ENCODE results near the gene CEP89. TPM values are rescaled to one million over a fixed set of nuclear protein-coding genes. Genes with fewer than 3 reads are reported as not detected.

CEP89 gene
- total and polyA plus RNA-seq, 10 donors = 5.9 to 16.0 (median 10.7) TPM

- H3K27ac ChIP-seq = no peak overlapping the region
- H3K27me3 ChIP-seq (replicated peaks in 1 of 7) = peaks cover 0 to 4% (median 0%) of the 10 kb centered on the region in 7 donors
- intact Hi-C loops (cut with DNase I; ENCODE audit: low total_unique reads) = no loop called here
- 79 to 83% (median 81%) methylated on average over 8 of the region's 8 CpGs for WGBS, 5 donors
- no peak for TF ChIP-seq POLR2AphosphoS5 (IDR thresholded peaks at IDR 0.05)
- no peak for TF ChIP-seq POLR2A (IDR thresholded peaks at IDR 0.05)
- no peak for TF ChIP-seq CTCF (IDR thresholded peaks at IDR 0.05 in 8 of 11, conservative IDR thresholded peaks at IDR 0.05 in 3 of 11)
- peaks cover 0 to under 1% (median 0%) of the 10 kb centered on the region in 6 donors for H3K4me1 ChIP-seq
- no peak for DNase-seq
- no peaks in the 10 kb centered on the region for H3K36me3 ChIP-seq
- no peak overlapping the region for H3K4me3 ChIP-seq
- H3K9me3 ChIP-seq = peaks cover 0 to 4% (median 0%) of the 10 kb centered on the region in 8 donors
These were observed 141.3 kb downstream of the CEP89 start for GRCh38 chr19:32830231-32831014.

- Histone ChIP-seq H3K4me1 (peaks cover 0 to 6% (median 0%) of the 10 kb centered on the region in 6 donors), H3K4me3 (no peak overlapping the region), H3K36me3 (no peaks in the 10 kb centered on the region), H3K27me3 (replicated peaks in 1 of 7) (peaks cover 0 to 5% (median 0%) of the 10 kb centered on the region in 7 donors), H3K27ac (no peak overlapping the region), H3K9me3 (peaks cover 0 to 4% (median 0%) of the 10 kb centered on the region in 8 donors)
- no peak for TF ChIP-seq POLR2AphosphoS5 (IDR thresholded peaks at IDR 0.05)
- no peak for TF ChIP-seq POLR2A (IDR thresholded peaks at IDR 0.05)
- no peak for TF ChIP-seq CTCF (IDR thresholded peaks at IDR 0.05 in 8 of 11, conservative IDR thresholded peaks at IDR 0.05 in 3 of 11)
- no peak for DNase-seq
- intact Hi-C loops (cut with DNase I; ENCODE audit: low total_unique reads) = no loop called here
- WGBS, 5 donors = 87 to 91% (median 89%) methylated on average over 10 of the region's 10 CpGs
These were observed 142.3 kb downstream of the CEP89 start for GRCh38 chr19:32829345-32829896.

GRCh38 chr19:32828643-32829344 lies 143.0 kb downstream of the CEP89 start:
- intact Hi-C loops (cut with DNase I; ENCODE audit: low total_unique reads) = no loop called here
- no peak overlapping the region for H3K27ac ChIP-seq
- no peak for DNase-seq
- no peaks in the 10 kb centered on the region for H3K36me3 ChIP-seq
- H3K4me1 ChIP-seq = peaks cover 0 to 6% (median 0%) of the 10 kb centered on the region in 6 donors
- 81 to 90% (median 86%) methylated on average over 12 to 15 of the region's 15 CpGs for WGBS, 5 donors
- peaks cover 0 to 4% (median 0%) of the 10 kb centered on the region in 8 donors for H3K9me3 ChIP-seq
- no peak overlapping the region for H3K4me3 ChIP-seq
- peaks cover 0 to 11% (median 0%) of the 10 kb centered on the region in 7 donors for H3K27me3 ChIP-seq (replicated peaks in 1 of 7)
- TF ChIP-seq POLR2AphosphoS5 (IDR thresholded peaks at IDR 0.05) (no peak), CTCF (IDR thresholded peaks at IDR 0.05 in 8 of 11, conservative IDR thresholded peaks at IDR 0.05 in 3 of 11) (no peak), POLR2A (IDR thresholded peaks at IDR 0.05) (no peak)
